ENCODE measurements around the gene CNTN5.
"Not testable (repeated sequence)": the region's sequence is repeated elsewhere in the genome, so short reads cannot be mapped to it uniquely, and the experiment has no call there.

CNTN5 gene

GRCh38 chr11:99739464-99740089 lies 718.8 kb downstream of the CNTN5 start:
- DNase-seq (ENCODE audit: low spot score), result peak; percentile 58

GRCh38 chr11:99742501-99742900 lies 721.8 kb downstream of the CNTN5 start:
- DNase-seq (ENCODE audit: low spot score), result no peak

GRCh38 chr11:99759787-99760186 lies 739.0 kb downstream of the CNTN5 start:
- no peak for DNase-seq (ENCODE audit: low spot score)

- no peak for DNase-seq (ENCODE audit: low spot score)
Measured at GRCh38 chr11:99766811-99767210, 746.1 kb downstream of the CNTN5 start.

GRCh38 chr11:99773646-99774045 lies 752.9 kb downstream of the CNTN5 start:
- no peak for DNase-seq (ENCODE audit: low spot score)

GRCh38 chr11:99781074-99781473 lies 760.3 kb downstream of the CNTN5 start:
- no peak for DNase-seq (ENCODE audit: low spot score)

- DNase-seq (ENCODE audit: low spot score), result no peak
Measured at GRCh38 chr11:99791354-99791753, 770.6 kb downstream of the CNTN5 start.

GRCh38 chr11:99795999-99796398 lies 775.2 kb downstream of the CNTN5 start:
- DNase-seq (ENCODE audit: low spot score), result no peak

GRCh38 chr11:99803501-99803900 lies 782.8 kb downstream of the CNTN5 start:
- DNase-seq (ENCODE audit: low spot score), result no peak

- DNase-seq (ENCODE audit: low spot score), result no peak
Measured at GRCh38 chr11:99812516-99812915, 791.8 kb downstream of the CNTN5 start.

GRCh38 chr11:99814021-99814420 lies 793.3 kb downstream of the CNTN5 start:
- no peak for DNase-seq (ENCODE audit: low spot score)

GRCh38 chr11:99814738-99815137 lies 794.0 kb downstream of the CNTN5 start:
- no peak for DNase-seq (ENCODE audit: low spot score)

GRCh38 chr11:99818991-99819390 lies 798.2 kb downstream of the CNTN5 start:
- no peak for DNase-seq (ENCODE audit: low spot score)

GRCh38 chr11:99822846-99823565 lies 802.3 kb downstream of the CNTN5 start:
- DNase-seq (ENCODE audit: low spot score), result no peak

- DNase-seq (ENCODE audit: low spot score), result not testable (repeated sequence)
Measured at GRCh38 chr11:99836739-99837138, 816.0 kb downstream of the CNTN5 start.

- DNase-seq (ENCODE audit: low spot score), result no peak
Measured at GRCh38 chr11:99841885-99842284, 821.1 kb downstream of the CNTN5 start.

GRCh38 chr11:99865951-99866350 lies 845.2 kb downstream of the CNTN5 start:
- no peak for DNase-seq (ENCODE audit: low spot score)

- no peak for DNase-seq (ENCODE audit: low spot score)
Measured at GRCh38 chr11:99881610-99882009, 860.9 kb downstream of the CNTN5 start.

- DNase-seq (ENCODE audit: low spot score), result no peak
Measured at GRCh38 chr11:99884750-99885149, 864.0 kb downstream of the CNTN5 start.

- no peak for DNase-seq (ENCODE audit: low spot score)
Measured at GRCh38 chr11:99887481-99887880, 866.7 kb downstream of the CNTN5 start.

- no peak for DNase-seq (ENCODE audit: low spot score)
Measured at GRCh38 chr11:99893811-99894210, 873.1 kb downstream of the CNTN5 start.

GRCh38 chr11:99901175-99901574 lies 880.4 kb downstream of the CNTN5 start:
- DNase-seq (ENCODE audit: low spot score), result no peak

GRCh38 chr11:99911116-99911515 lies 890.4 kb downstream of the CNTN5 start:
- no peak for DNase-seq (ENCODE audit: low spot score)
